ENCODE data around the gene RNF135. TPM values are rescaled to one million over a fixed set of nuclear protein-coding genes. Genes with fewer than 3 reads are reported as not detected.
A peak's percentile ranks its signal among the peaks of the same experiment; 100 is the strongest.
"Not testable (repeated sequence)": the region's sequence is repeated elsewhere in the genome, so short reads cannot be mapped to it uniquely, and the experiment has no call there.

RNF135 gene
- total and polyA plus RNA-seq, 8 donors, result 15.0 to 38.5 (median 16.3) TPM

GRCh38 chr17:31008374-31009041 lies 37.7 kb downstream of the RNF135 start:
- Histone ChIP-seq H3K27ac (peak overlapping the region; percentile 52 to 89), H3K4me3 (peak overlapping the region; percentile 59), H3K27me3 (no peaks in the 10 kb centered on the region), H3K9me3 (no peaks in the 10 kb centered on the region), H3K36me3 (peaks cover 0 to 6% of the 10 kb centered on the region in 2 donors), H3K4me1 (peaks cover 0 to 11% of the 10 kb centered on the region in 2 donors)
- TF ChIP-seq CTCF (IDR thresholded peaks at IDR 0.05), result no peak
- intact Hi-C loops (cut with DNase I), result no loop called here
- DNase-seq (peak; percentile 67 to 93 (median 70)), ATAC-seq (peak; percentile 88)

GRCh38 chr17:31009042-31009702 lies 38.3 kb downstream of the RNF135 start:
- intact Hi-C loops (cut with DNase I); H3K27me3 ChIP-seq; H3K36me3 ChIP-seq; H3K9me3 ChIP-seq: not testable (repeated sequence)
- Histone ChIP-seq H3K27ac (peak overlapping the region; percentile 52 to 89), H3K4me3 (peak overlapping the region; percentile 59), H3K4me1 (peaks cover 0 to 11% of the 10 kb centered on the region in 2 donors)
- DNase-seq, result peak in 3 of 4 donors; percentile 33 to 48 (median 34)
- peak; percentile 59 for ATAC-seq

- DNase-seq, H3K36me3 ChIP-seq, H3K9me3 ChIP-seq, ATAC-seq, H3K4me3 ChIP-seq, H3K27ac ChIP-seq, H3K27me3 ChIP-seq: not testable (repeated sequence)
- peaks cover 0 to 11% of the 10 kb centered on the region in 2 donors for H3K4me1 ChIP-seq
- intact Hi-C loops (cut with DNase I), result loop anchor here in 1 of 2 donors (10.0 kb wide), 1 partner anchor 205 kb away; no protein-coding TSS in a partner anchor
These were observed 39.2 kb downstream of the RNF135 start for GRCh38 chr17:31010014-31010413.

GRCh38 chr17:31013844-31014243 lies 43.0 kb downstream of the RNF135 start:
- no peak for TF ChIP-seq CTCF (IDR thresholded peaks at IDR 0.05)
- peaks cover 0 to 5% of the 10 kb centered on the region in 2 donors for H3K4me1 ChIP-seq
- H3K36me3 ChIP-seq, result no peaks in the 10 kb centered on the region
- intact Hi-C loops (cut with DNase I), result loop anchor here in 1 of 2 donors (10.0 kb wide), 1 partner anchor 201 kb away; no protein-coding TSS in a partner anchor
- H3K27me3 ChIP-seq, result no peaks in the 10 kb centered on the region
- DNase-seq (no peak), ATAC-seq (no peak)
- H3K27ac ChIP-seq, result no peak overlapping the region
- no peak overlapping the region for H3K4me3 ChIP-seq
- no peaks in the 10 kb centered on the region for H3K9me3 ChIP-seq

- Histone ChIP-seq H3K9me3 (no peaks in the 10 kb centered on the region), H3K36me3 (no peaks in the 10 kb centered on the region), H3K27ac (no peak overlapping the region), H3K4me1 (no peaks in the 10 kb centered on the region), H3K4me3 (no peak overlapping the region), H3K27me3 (no peaks in the 10 kb centered on the region)
- DNase-seq, result no peak
- ATAC-seq, result no peak
- intact Hi-C loops (cut with DNase I), result loop anchor here in 1 of 2 donors (10.0 kb wide), 1 partner anchor 199 kb away; no protein-coding TSS in a partner anchor
- TF ChIP-seq CTCF (IDR thresholded peaks at IDR 0.05), result no peak
These were observed 44.8 kb downstream of the RNF135 start for GRCh38 chr17:31015639-31016038.

- ATAC-seq (no peak), DNase-seq (no peak)
- Histone ChIP-seq H3K4me1 (no peaks in the 10 kb centered on the region), H3K9me3 (no peaks in the 10 kb centered on the region), H3K27ac (no peak overlapping the region), H3K27me3 (no peaks in the 10 kb centered on the region), H3K36me3 (no peaks in the 10 kb centered on the region), H3K4me3 (no peak overlapping the region)
- no peak for TF ChIP-seq CTCF (IDR thresholded peaks at IDR 0.05)
- intact Hi-C loops (cut with DNase I), result loop anchor here in 1 of 2 donors (10.0 kb wide), 1 partner anchor 196 kb away; no protein-coding TSS in a partner anchor
These were observed 48.2 kb downstream of the RNF135 start for GRCh38 chr17:31019004-31019403.

- H3K36me3 ChIP-seq; H3K27me3 ChIP-seq; H3K27ac ChIP-seq; ATAC-seq; H3K4me1 ChIP-seq; DNase-seq; intact Hi-C loops (cut with DNase I); H3K9me3 ChIP-seq; H3K4me3 ChIP-seq: not testable (repeated sequence)
These were observed 52.3 kb downstream of the RNF135 start for GRCh38 chr17:31023171-31023570.

Measured in left lung (tissue), 10 donors.